Smooth muscle cell (in vitro differentiated cells): ENCODE results near the gene PRDM11. TPM values are rescaled to one million over a fixed set of nuclear protein-coding genes. Genes with fewer than 3 reads are reported as not detected.

Experiments
- DNase-seq: peaks from one replicate; lab custom pipeline; 2025; ENCODE audit not compliant: unreplicated experiment; lab: John Stamatoyannopoulos, UW
- H2AFZ ChIP-seq: fragments of 200-600 bp; sonication (generic); 2 replicates; pipeline ENCODE4 v1.6.0; 2016; ENCODE audit warnings: antibody characterized with exemption, low read depth, mild to moderate bottlenecking
- H3F3A ChIP-seq: fragments of 200-600 bp; sonication (generic); 2 replicates; pipeline ENCODE4 v1.6.0; 2017; ENCODE audit warnings: antibody characterized with exemption, low read depth
- H3K27ac ChIP-seq: fragments of 200-600 bp; sonication (generic); 2 replicates; pipeline ENCODE4 v1.5.1; 2016; ENCODE audit warnings: low read depth, mild to moderate bottlenecking
- H3K27me3 ChIP-seq: fragments of 200-600 bp; sonication (generic); 2 replicates; pipeline ENCODE4 v1.6.1; 2016; ENCODE audit warnings: low read depth, mild to moderate bottlenecking
- H3K36me3 ChIP-seq: fragments of 200-600 bp; sonication (generic); 2 replicates; pipeline ENCODE4 v1.5.1; 2016; ENCODE audit warnings: low read depth
- H3K4me1 ChIP-seq: fragments of 200-600 bp; sonication (generic); 2 replicates; pipeline ENCODE4 v1.5.1; 2016; ENCODE audit warnings: low read depth
- H3K4me2 ChIP-seq: fragments of 200-600 bp; sonication (generic); 2 replicates; pipeline ENCODE4 v1.6.0; 2016; ENCODE audit warnings: mild to moderate bottlenecking
- H3K4me3 ChIP-seq: fragments of 200-600 bp; sonication (generic); 2 replicates; pipeline ENCODE4 v1.5.1; 2016; ENCODE audit warnings: mild to moderate bottlenecking
- H3K79me2 ChIP-seq: fragments of 200-600 bp; sonication (generic); 2 replicates; pipeline ENCODE4 v1.6.0; 2016; ENCODE audit warnings: low read depth, mild to moderate bottlenecking
- H3K9ac ChIP-seq: fragments of 200-600 bp; sonication (generic); 2 replicates; pipeline ENCODE4 v1.6.0; 2016; ENCODE audit warnings: low read depth
- H3K9me3 ChIP-seq: fragments of 200-600 bp; sonication (generic); replicated peaks from 2 replicates; pipeline ENCODE4 v1.5.1; 2016; ENCODE audit warnings: low read depth
- H4K20me1 ChIP-seq: fragments of 200-600 bp; sonication (generic); 2 replicates; pipeline ENCODE4 v1.6.0; 2016; ENCODE audit warnings: low read depth
- WGBS: methylation state at CpG from one replicate; pipeline ENCODE4 v1.1.7; 2016; ENCODE audit warnings: low lambda C conversion rate; 5-methylcytosine and 5-hydroxymethylcytosine counted together
- polyA plus RNA-seq: library from polyadenylated mRNA; unstranded; fragments of >200 nt; fragmentation: Nextera tagmentation; extraction: Ambion mirVana; gene quantifications from 2 replicates; pipeline ENCODE4 v1.2.1, GENCODE V29; 2016
- total RNA-seq: library from RNA; depleted of rRNA; stranded (reverse); fragments of >200 nt; gene quantifications from 2 replicates; pipeline ENCODE4 v1.2.3, GENCODE V29; 2014
- TF ChIP-seq, protein P1 (sequence below): fragments of 200-600 bp; sonication (generic); IDR thresholded peaks from 2 replicates; pipeline ENCODE4 v1.5.1; 2017; ENCODE audit warnings: borderline replicate concordance, mild to moderate bottlenecking, antibody characterized with exemption; ENCODE audit not compliant: insufficient read depth, poor library complexity, severe bottlenecking

Gene PRDM11
- total and polyA plus RNA-seq, 2 experiments from 2014 or later = 5.8 to 6.6 TPM

DNA sequence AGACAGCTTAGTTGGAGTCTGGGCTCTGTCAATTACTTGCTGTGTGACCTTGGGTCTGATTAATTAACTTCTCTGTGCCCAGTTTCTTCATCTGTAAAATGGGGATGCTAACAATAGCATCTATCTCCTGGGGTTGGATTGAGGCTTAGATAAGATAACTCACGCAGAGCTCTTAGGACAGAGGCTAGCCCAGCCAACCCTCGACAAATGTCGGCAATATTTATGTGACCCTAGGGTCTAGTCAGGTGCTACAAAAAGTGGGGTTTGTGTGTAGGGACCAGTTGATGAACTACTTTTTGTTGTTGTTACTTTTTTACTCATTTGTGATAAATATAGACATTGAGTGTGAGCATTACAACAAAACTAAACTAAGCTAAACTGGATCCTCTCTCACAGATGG lies 117.3 kb downstream of the PRDM11 start:
- WGBS = 96% methylated on average over 3 of the region's 3 CpGs
- Histone ChIP-seq H3K4me1 (no peaks in the 10 kb centered on the region), H3K36me3 (no peaks in the 10 kb centered on the region), H3K9ac (no peak overlapping the region), H2AFZ (no peak overlapping the region), H3F3A (no peaks in the 10 kb centered on the region), H3K27ac (no peak overlapping the region), H3K4me3 (no peak overlapping the region), H3K4me2 (no peak overlapping the region), H3K79me2 (no peaks in the 10 kb centered on the region), H4K20me1 (no peaks in the 10 kb centered on the region), H3K27me3 (peaks cover 4% of the 10 kb centered on the region), H3K9me3 (no peaks in the 10 kb centered on the region)
- no peak for DNase-seq
- TF ChIP-seq, protein P1, sequence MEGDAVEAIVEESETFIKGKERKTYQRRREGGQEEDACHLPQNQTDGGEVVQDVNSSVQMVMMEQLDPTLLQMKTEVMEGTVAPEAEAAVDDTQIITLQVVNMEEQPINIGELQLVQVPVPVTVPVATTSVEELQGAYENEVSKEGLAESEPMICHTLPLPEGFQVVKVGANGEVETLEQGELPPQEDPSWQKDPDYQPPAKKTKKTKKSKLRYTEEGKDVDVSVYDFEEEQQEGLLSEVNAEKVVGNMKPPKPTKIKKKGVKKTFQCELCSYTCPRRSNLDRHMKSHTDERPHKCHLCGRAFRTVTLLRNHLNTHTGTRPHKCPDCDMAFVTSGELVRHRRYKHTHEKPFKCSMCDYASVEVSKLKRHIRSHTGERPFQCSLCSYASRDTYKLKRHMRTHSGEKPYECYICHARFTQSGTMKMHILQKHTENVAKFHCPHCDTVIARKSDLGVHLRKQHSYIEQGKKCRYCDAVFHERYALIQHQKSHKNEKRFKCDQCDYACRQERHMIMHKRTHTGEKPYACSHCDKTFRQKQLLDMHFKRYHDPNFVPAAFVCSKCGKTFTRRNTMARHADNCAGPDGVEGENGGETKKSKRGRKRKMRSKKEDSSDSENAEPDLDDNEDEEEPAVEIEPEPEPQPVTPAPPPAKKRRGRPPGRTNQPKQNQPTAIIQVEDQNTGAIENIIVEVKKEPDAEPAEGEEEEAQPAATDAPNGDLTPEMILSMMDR = no peak

- Histone ChIP-seq H3F3A (no peaks in the 10 kb centered on the region), H2AFZ (peak overlapping the region; percentile 52), H3K36me3 (no peaks in the 10 kb centered on the region), H3K4me3 (no peak overlapping the region), H3K9ac (peak overlapping the region; percentile 44), H3K27me3 (peaks cover 14% of the 10 kb centered on the region), H3K27ac (peak overlapping the region; percentile 84), H3K9me3 (no peaks in the 10 kb centered on the region), H3K79me2 (no peaks in the 10 kb centered on the region), H3K4me1 (no peaks in the 10 kb centered on the region), H4K20me1 (no peaks in the 10 kb centered on the region), H3K4me2 (peak overlapping the region; percentile 68)
- TF ChIP-seq, protein P1 = no peak
- 41% methylated on average over 11 of the region's 11 CpGs for WGBS
- DNase-seq = no peak
Measured at GRCh38 chr11:45264839-45265515, 118.5 kb downstream of the PRDM11 start.

GRCh38 chr11:45265969-45266675 lies 119.7 kb downstream of the PRDM11 start:
- WGBS = 80% methylated on average over 2 of the region's 2 CpGs
- no peak for DNase-seq
- TF ChIP-seq, protein P1 = no peak
- H2AFZ ChIP-seq = no peak overlapping the region
- H3K79me2 ChIP-seq = no peaks in the 10 kb centered on the region
- no peaks in the 10 kb centered on the region for H4K20me1 ChIP-seq
- H3K9me3 ChIP-seq = no peaks in the 10 kb centered on the region
- no peak overlapping the region for H3K9ac ChIP-seq
- H3K4me1 ChIP-seq = no peaks in the 10 kb centered on the region
- H3K27me3 ChIP-seq = peaks cover 25% of the 10 kb centered on the region
- H3K4me2 ChIP-seq = no peak overlapping the region
- H3K27ac ChIP-seq = no peak overlapping the region
- H3K4me3 ChIP-seq = no peak overlapping the region
- no peaks in the 10 kb centered on the region for H3F3A ChIP-seq
- no peaks in the 10 kb centered on the region for H3K36me3 ChIP-seq
